ENCODE measurements around the gene TRAPPC11.

Gene TRAPPC11

DNA sequence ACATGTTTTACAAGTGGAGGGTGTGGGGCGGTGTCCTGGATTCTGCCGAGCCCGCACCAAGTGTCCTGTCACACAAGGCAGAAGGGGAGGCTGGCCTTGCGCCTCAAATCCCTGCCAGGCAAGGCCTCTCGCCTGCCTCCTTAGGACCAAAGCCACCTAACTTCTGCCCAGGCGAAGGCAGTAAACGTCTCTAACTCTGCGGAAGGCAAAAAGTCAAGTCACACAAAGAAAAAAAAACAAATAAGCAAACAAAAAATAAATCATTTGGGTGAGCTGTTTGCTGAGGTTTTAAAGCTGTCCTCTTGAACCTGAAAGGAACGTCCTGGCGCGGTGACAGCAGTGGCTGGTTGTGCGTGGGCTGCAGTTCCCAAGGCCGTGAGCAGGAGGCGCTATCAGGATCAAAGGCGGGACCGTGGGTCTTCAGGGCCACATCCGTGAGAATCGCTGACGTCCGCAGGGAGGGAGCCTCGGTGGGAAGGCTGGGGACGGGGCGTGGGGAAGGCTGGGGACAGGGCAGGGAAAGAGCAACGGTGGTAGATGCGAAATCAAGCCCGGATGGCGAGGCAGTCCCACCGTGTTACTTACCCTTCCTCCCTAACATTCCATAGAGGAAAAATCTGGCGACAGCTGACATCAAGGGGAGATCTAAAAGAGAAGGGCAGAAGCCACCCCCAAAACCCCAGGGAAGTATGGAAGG lies 99.1 kb downstream of the TRAPPC11 start:
- DNase-seq (ENCODE audit: low read depth in 2 of 2): no peak

DNA sequence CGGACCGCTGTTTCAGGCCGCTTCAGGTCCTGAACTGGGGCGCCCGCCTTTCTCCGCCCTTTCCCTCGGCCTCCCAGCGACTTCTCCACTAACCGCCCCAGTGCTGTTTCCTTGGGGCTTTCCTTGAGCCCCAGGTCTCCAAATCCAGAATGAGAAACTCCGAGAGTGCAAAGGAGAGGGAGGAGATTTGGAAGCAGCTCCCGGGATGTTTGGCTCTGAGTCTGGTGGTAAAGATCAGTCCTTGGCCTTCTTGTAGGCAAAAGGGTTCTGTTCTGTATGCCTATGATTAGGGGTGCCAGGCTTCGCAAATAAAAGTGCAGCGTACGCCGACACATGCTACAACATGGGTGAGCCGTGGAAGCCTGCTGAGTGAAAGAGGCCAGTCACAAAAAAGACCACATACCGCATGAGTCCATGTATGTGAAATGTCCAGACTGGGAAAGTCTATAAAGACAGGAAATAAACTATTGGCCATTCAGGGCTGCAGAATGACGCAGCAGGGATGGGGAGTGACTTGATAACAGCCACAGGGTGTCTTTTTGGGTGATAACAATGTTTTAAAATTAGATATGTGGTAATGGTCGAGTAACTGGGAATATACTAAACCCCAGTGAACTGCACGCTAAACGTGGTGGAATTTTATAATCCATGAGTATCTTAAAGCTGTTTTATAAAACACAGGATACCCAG lies 99.8 kb downstream of the TRAPPC11 start:
- DNase-seq (ENCODE audit: low read depth in 2 of 2): no peak

GRCh38 chr4:183760326-183760725 lies 101.2 kb downstream of the TRAPPC11 start:
- DNase-seq (ENCODE audit: low read depth in 2 of 2): no peak

Measured in stimulated activated CD8-positive, alpha-beta memory T cell treated with anti-CD3 and anti-CD28 coated beads, Interleukin-2, amount 100 ng/mL, for 48 hours (primary cell).